Neural cell (in vitro differentiated cells): ENCODE data around the gene EVX1. TPM values are rescaled to one million over a fixed set of nuclear protein-coding genes. Genes with fewer than 3 reads are reported as not detected.

ENCODE experiments used
- H2AFZ ChIP-seq: fragments of 200-600, 300-800 bp; sonication (generic), shearing (Covaris generic); 2 replicates; pipeline ENCODE4 v1.6.0; 2014; ENCODE audit warnings: low read depth, mild to moderate bottlenecking, antibody characterized with exemption, low read length, moderate library complexity
- H3F3A ChIP-seq: fragments of 200-600 bp; shearing (Covaris generic); 2 replicates; pipeline ENCODE4 v1.6.1; 2016; ENCODE audit warnings: mild to moderate bottlenecking, moderate library complexity, mixed read lengths, antibody characterized with exemption, low read length; ENCODE audit not compliant: insufficient read depth, poor library complexity, severe bottlenecking
- H3K27ac ChIP-seq: fragments of 200-600, 300-800 bp; sonication (generic), shearing (Covaris generic); 2 replicates; pipeline ENCODE4 v1.5.1; 2014; ENCODE audit warnings: mild to moderate bottlenecking, low read length, moderate library complexity
- H3K27me3 ChIP-seq: fragments of 300-800, 200-600 bp; sonication (generic), shearing (Covaris generic); 2 replicates; pipeline ENCODE4 v1.6.0; 2014; ENCODE audit warnings: mild to moderate bottlenecking, low read depth, low read length, moderate library complexity; ENCODE audit not compliant: insufficient read depth
- H3K36me3 ChIP-seq: fragments of 300-800, 200-600 bp; sonication (generic), shearing (Covaris generic); 2 replicates; pipeline ENCODE4 v1.5.1; 2014; ENCODE audit warnings: mild to moderate bottlenecking, antibody characterized with exemption, low read length, moderate library complexity; ENCODE audit not compliant: insufficient read depth
- H3K4me2 ChIP-seq: fragments of 300-800, 200-600 bp; sonication (generic), shearing (Covaris generic); 2 replicates; pipeline ENCODE4 v1.6.0; 2014; ENCODE audit warnings: mild to moderate bottlenecking, low read length
- H3K4me3 ChIP-seq: fragments of 300-800, 200-600 bp; sonication (generic), shearing (Covaris generic); 2 replicates; pipeline ENCODE4 v1.5.1; 2014; ENCODE audit warnings: mild to moderate bottlenecking, low read length, moderate library complexity
- H3K79me2 ChIP-seq: fragments of 200-600 bp; shearing (Covaris generic); replicated peaks from 2 replicates; pipeline ENCODE4 v1.6.0; 2014; ENCODE audit warnings: mild to moderate bottlenecking, low read length, moderate library complexity; ENCODE audit not compliant: insufficient read depth
- H3K9ac ChIP-seq: fragments of 300-800, 200-600 bp; sonication (generic), shearing (Covaris generic); 2 replicates; pipeline ENCODE4 v1.6.1; 2016; ENCODE audit warnings: mild to moderate bottlenecking, low read length, mixed read lengths
- H3K9me2 ChIP-seq: fragments of 200-600 bp; shearing (Covaris generic); 2 replicates; pipeline ENCODE4 v1.6.1; 2016; ENCODE audit warnings: mild to moderate bottlenecking, low read length, mixed read lengths; ENCODE audit not compliant: insufficient read depth
- H3K9me3 ChIP-seq: fragments of 200-600, 300-800 bp; sonication (generic), shearing (Covaris generic); 2 replicates; pipeline ENCODE4 v1.6.1; 2016; ENCODE audit warnings: mild to moderate bottlenecking, mixed run types, low read length, moderate library complexity, mixed read lengths
- H4K20me1 ChIP-seq: fragments of 200-600 bp; shearing (Covaris generic); 2 replicates; pipeline ENCODE4 v1.6.1; 2016; ENCODE audit warnings: mild to moderate bottlenecking, mixed run types; ENCODE audit not compliant: insufficient read depth
- EP300 ChIP-seq: fragments of 450-650 bp; conservative IDR thresholded peaks from 2 replicates; pipeline ENCODE4 v1.6.1; 2014; ENCODE audit warnings: antibody characterized with exemption, mild to moderate bottlenecking, moderate library complexity; ENCODE audit not compliant: poor library complexity, severe bottlenecking
- EZH2 ChIP-seq: fragments of 200-600, 300-800 bp; shearing (Covaris generic), sonication (generic); IDR thresholded peaks from 2 replicates; pipeline ENCODE4 v1.6.1; 2014; ENCODE audit warnings: antibody characterized with exemption, low read length, borderline replicate concordance, mild to moderate bottlenecking; ENCODE audit not compliant: insufficient read depth, poor library complexity, severe bottlenecking
- MXI1 ChIP-seq: fragments of 450-650 bp; conservative IDR thresholded peaks from 2 replicates; pipeline ENCODE4 v1.6.1; 2014; ENCODE audit warnings: antibody characterized with exemption, mild to moderate bottlenecking; ENCODE audit not compliant: poor library complexity, severe bottlenecking
- POLR2AphosphoS5 ChIP-seq: IDR thresholded peaks from 2 replicates; pipeline ENCODE4 v1.6.1; 2012
- RAD21 ChIP-seq: fragments of 450-650 bp; conservative IDR thresholded peaks from 2 replicates; pipeline ENCODE4 v1.6.1; 2014; ENCODE audit warnings: antibody characterized with exemption, mild to moderate bottlenecking, moderate library complexity
- SMC3 ChIP-seq: fragments of 450-650 bp; conservative IDR thresholded peaks from 2 replicates; pipeline ENCODE4 v1.6.1; 2014; ENCODE audit warnings: antibody characterized with exemption, mild to moderate bottlenecking, moderate library complexity; ENCODE audit not compliant: poor library complexity
- TAF1 ChIP-seq: IDR thresholded peaks from 2 replicates; pipeline ENCODE4 v1.6.1; 2012; ENCODE audit warnings: low read depth
- polyA plus RNA-seq: library from polyadenylated mRNA; depleted of rRNA; stranded (reverse); fragments of >200 nt; gene quantifications from 2 replicates; pipeline ENCODE4 v1.2.3, GENCODE V29; 2014
- TF ChIP-seq, protein P1 (sequence below): fragments of 450-650 bp; IDR thresholded peaks from 2 replicates; pipeline ENCODE4 v1.5.1; 2014; ENCODE audit warnings: antibody characterized with exemption, mild to moderate bottlenecking, moderate library complexity; ENCODE audit not compliant: poor library complexity, severe bottlenecking
- TF ChIP-seq, protein P2 (sequence below): IDR thresholded peaks from 2 replicates; pipeline ENCODE4 v1.6.1; 2012; ENCODE audit warnings: borderline replicate concordance

The EVX1 gene
- polyA plus RNA-seq, 1 donor from 2014 or later: not detected

DNA sequence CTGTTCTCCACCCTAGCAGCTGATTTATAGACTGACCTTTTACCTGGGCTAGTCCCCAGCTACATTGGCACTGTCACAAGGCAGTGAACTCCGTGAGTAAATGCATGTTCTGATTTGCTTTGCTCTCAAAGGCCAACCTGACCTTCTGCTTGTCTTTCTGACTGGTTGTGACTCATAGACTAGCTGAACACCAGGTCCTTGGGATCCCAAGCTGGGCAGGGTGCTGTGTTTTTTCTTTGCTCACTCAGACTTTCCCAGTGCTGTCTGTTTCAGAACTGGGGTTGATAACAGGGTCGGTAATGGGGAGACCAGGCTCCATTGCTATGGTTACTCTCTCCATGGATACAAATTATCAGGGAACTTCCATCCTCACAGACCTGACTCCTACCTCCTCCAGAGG is 35.0 kb downstream of the EVX1 start:
- Histone ChIP-seq H3F3A (no peaks in the 10 kb centered on the region), H3K9ac (no peak overlapping the region), H3K4me2 (no peak overlapping the region), H4K20me1 (no peaks in the 10 kb centered on the region), H3K27me3 (no peaks in the 10 kb centered on the region), H3K4me3 (no peak overlapping the region), H3K36me3 (no peaks in the 10 kb centered on the region), H3K9me2 (no peaks in the 10 kb centered on the region), H3K9me3 (no peaks in the 10 kb centered on the region), H3K79me2 (no peaks in the 10 kb centered on the region), H2AFZ (no peak overlapping the region), H3K27ac (no peak overlapping the region)
- TF ChIP-seq MXI1: no peak
- TF ChIP-seq RAD21: no peak
- no peak for TF ChIP-seq POLR2AphosphoS5
- TF ChIP-seq EZH2: no peak
- no peak for TF ChIP-seq EP300
- TF ChIP-seq SMC3: no peak
- no peak for TF ChIP-seq TAF1
- TF ChIP-seq, protein P1, sequence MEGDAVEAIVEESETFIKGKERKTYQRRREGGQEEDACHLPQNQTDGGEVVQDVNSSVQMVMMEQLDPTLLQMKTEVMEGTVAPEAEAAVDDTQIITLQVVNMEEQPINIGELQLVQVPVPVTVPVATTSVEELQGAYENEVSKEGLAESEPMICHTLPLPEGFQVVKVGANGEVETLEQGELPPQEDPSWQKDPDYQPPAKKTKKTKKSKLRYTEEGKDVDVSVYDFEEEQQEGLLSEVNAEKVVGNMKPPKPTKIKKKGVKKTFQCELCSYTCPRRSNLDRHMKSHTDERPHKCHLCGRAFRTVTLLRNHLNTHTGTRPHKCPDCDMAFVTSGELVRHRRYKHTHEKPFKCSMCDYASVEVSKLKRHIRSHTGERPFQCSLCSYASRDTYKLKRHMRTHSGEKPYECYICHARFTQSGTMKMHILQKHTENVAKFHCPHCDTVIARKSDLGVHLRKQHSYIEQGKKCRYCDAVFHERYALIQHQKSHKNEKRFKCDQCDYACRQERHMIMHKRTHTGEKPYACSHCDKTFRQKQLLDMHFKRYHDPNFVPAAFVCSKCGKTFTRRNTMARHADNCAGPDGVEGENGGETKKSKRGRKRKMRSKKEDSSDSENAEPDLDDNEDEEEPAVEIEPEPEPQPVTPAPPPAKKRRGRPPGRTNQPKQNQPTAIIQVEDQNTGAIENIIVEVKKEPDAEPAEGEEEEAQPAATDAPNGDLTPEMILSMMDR: no peak
- TF ChIP-seq, protein P2, sequence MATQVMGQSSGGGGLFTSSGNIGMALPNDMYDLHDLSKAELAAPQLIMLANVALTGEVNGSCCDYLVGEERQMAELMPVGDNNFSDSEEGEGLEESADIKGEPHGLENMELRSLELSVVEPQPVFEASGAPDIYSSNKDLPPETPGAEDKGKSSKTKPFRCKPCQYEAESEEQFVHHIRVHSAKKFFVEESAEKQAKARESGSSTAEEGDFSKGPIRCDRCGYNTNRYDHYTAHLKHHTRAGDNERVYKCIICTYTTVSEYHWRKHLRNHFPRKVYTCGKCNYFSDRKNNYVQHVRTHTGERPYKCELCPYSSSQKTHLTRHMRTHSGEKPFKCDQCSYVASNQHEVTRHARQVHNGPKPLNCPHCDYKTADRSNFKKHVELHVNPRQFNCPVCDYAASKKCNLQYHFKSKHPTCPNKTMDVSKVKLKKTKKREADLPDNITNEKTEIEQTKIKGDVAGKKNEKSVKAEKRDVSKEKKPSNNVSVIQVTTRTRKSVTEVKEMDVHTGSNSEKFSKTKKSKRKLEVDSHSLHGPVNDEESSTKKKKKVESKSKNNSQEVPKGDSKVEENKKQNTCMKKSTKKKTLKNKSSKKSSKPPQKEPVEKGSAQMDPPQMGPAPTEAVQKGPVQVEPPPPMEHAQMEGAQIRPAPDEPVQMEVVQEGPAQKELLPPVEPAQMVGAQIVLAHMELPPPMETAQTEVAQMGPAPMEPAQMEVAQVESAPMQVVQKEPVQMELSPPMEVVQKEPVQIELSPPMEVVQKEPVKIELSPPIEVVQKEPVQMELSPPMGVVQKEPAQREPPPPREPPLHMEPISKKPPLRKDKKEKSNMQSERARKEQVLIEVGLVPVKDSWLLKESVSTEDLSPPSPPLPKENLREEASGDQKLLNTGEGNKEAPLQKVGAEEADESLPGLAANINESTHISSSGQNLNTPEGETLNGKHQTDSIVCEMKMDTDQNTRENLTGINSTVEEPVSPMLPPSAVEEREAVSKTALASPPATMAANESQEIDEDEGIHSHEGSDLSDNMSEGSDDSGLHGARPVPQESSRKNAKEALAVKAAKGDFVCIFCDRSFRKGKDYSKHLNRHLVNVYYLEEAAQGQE: no peak

DNA sequence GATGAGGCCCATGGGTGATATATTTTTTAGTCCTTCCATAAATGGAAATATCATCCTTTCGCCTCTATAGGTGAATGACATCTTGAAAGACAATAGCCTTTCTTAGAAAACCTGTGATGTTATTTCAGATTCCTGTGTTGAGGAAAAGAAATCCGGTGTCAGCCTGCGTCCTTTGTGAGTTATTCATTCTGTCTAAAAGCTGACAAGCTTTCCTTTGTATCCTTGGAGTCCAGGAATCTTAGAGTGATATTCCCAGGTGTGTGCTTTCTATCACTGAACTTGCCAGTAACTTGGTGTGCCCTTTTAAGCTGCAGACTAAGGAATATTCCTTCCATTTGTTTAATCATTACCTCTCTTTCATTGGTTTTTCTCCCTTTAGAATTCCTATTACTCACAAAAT is 41.0 kb downstream of the EVX1 start:
- peak overlapping the region; percentile 4 for H3K4me3 ChIP-seq
- no peaks in the 10 kb centered on the region for H3K36me3 ChIP-seq
- H3K4me2 ChIP-seq: peak overlapping the region; percentile 31
- H2AFZ ChIP-seq: no peak overlapping the region
- peak overlapping the region; percentile 47 for H3K9ac ChIP-seq
- no peaks in the 10 kb centered on the region for H3K9me3 ChIP-seq
- H3K79me2 ChIP-seq: no peaks in the 10 kb centered on the region
- TF ChIP-seq POLR2AphosphoS5 (peak; percentile 62), EZH2 (no peak), EP300 (peak; percentile 75)
- TF ChIP-seq, protein P2: peak; percentile 99
- no peaks in the 10 kb centered on the region for H3K27me3 ChIP-seq
- H3K27ac ChIP-seq: peak overlapping the region; percentile 85
- H4K20me1 ChIP-seq: no peaks in the 10 kb centered on the region
- H3K9me2 ChIP-seq: no peaks in the 10 kb centered on the region
- no peaks in the 10 kb centered on the region for H3F3A ChIP-seq
